Chondrocyte (in vitro differentiated cells): ENCODE results near the gene GPX7. TPM values are rescaled to one million over a fixed set of nuclear protein-coding genes. Genes with fewer than 3 reads are reported as not detected.

Experiments used
- DNase-seq: peaks from one replicate; pipeline ENCODE4 v3.0.0; 2021; ENCODE audit warnings: mixed read lengths, low spot score
- H3K27ac Mint-ChIP-seq: one replicate; pipeline ENCODE4 v1.8.0; 2021; ENCODE audit warnings: mild to moderate bottlenecking, moderate library complexity, mixed read lengths; ENCODE audit not compliant: unreplicated experiment
- H3K27me3 Mint-ChIP-seq: 2 replicates; pipeline ENCODE4 v1.8.0; 2021; ENCODE audit warnings: low read depth, mixed read lengths
- H3K36me3 Mint-ChIP-seq: 2 replicates; pipeline ENCODE4 v1.8.0; 2021; ENCODE audit warnings: low read depth, mixed read lengths
- H3K4me1 Mint-ChIP-seq: 2 replicates; pipeline ENCODE4 v1.8.0; 2021; ENCODE audit warnings: low read depth, mild to moderate bottlenecking, mixed read lengths
- H3K4me3 Mint-ChIP-seq: one replicate; pipeline ENCODE4 v1.8.0; 2021; ENCODE audit warnings: mild to moderate bottlenecking, moderate library complexity, mixed read lengths; ENCODE audit not compliant: unreplicated experiment
- H3K9me3 Mint-ChIP-seq: 2 replicates; pipeline ENCODE4 v1.8.0; 2021; ENCODE audit warnings: low read depth, mixed read lengths
- CTCF ChIP-seq: fragments of 200-600 bp; sonication (generic); IDR thresholded peaks from 2 replicates; pipeline ENCODE4 v1.5.0; 2021; ENCODE audit warnings: antibody characterized with exemption, mild to moderate bottlenecking, moderate library complexity
- total RNA-seq: library from RNA; stranded (reverse); gene quantifications from 3 replicates; pipeline ENCODE4 v1.2.1, GENCODE V29; 2021

Gene GPX7
- total RNA-seq, 1 donor from 2014 or later, result 83.8 TPM

GRCh38 chr1:52640697-52641096 is 38.5 kb downstream of the GPX7 start:
- peaks cover 1% of the 10 kb centered on the region for H3K36me3 Mint-ChIP-seq
- H3K4me3 Mint-ChIP-seq, result no peak overlapping the region
- TF ChIP-seq CTCF, result no peak
- no peak for DNase-seq
- peaks cover 7% of the 10 kb centered on the region for H3K4me1 Mint-ChIP-seq
- no peak overlapping the region for H3K27ac Mint-ChIP-seq
- H3K27me3 Mint-ChIP-seq, result peaks cover 5% of the 10 kb centered on the region
- H3K9me3 Mint-ChIP-seq, result no peaks in the 10 kb centered on the region

GRCh38 chr1:52641307-52641706 is 39.1 kb downstream of the GPX7 start:
- Mint-ChIP-seq H3K27ac (no peak overlapping the region), H3K4me3 (no peak overlapping the region), H3K36me3 (peaks cover 1% of the 10 kb centered on the region), H3K4me1 (peaks cover 7% of the 10 kb centered on the region), H3K27me3 (peaks cover 5% of the 10 kb centered on the region), H3K9me3 (no peaks in the 10 kb centered on the region)
- DNase-seq, result no peak
- TF ChIP-seq CTCF, result no peak

- no peak for DNase-seq
- no peaks in the 10 kb centered on the region for H3K4me1 Mint-ChIP-seq
- no peaks in the 10 kb centered on the region for H3K9me3 Mint-ChIP-seq
- no peak overlapping the region for H3K4me3 Mint-ChIP-seq
- peaks cover 2% of the 10 kb centered on the region for H3K36me3 Mint-ChIP-seq
- no peak overlapping the region for H3K27ac Mint-ChIP-seq
- H3K27me3 Mint-ChIP-seq, result peaks cover 3% of the 10 kb centered on the region
- no peak for TF ChIP-seq CTCF
Measured at GRCh38 chr1:52645261-52645660, 43.1 kb downstream of the GPX7 start.

- H3K27me3 Mint-ChIP-seq, result no peaks in the 10 kb centered on the region
- DNase-seq, result no peak
- H3K4me3 Mint-ChIP-seq, result no peak overlapping the region
- no peaks in the 10 kb centered on the region for H3K4me1 Mint-ChIP-seq
- H3K9me3 Mint-ChIP-seq, result no peaks in the 10 kb centered on the region
- TF ChIP-seq CTCF, result no peak
- H3K36me3 Mint-ChIP-seq, result peaks cover 2% of the 10 kb centered on the region
- no peak overlapping the region for H3K27ac Mint-ChIP-seq
Measured at GRCh38 chr1:52651904-52652303, 49.7 kb downstream of the GPX7 start.

- Mint-ChIP-seq H3K4me3 (no peak overlapping the region), H3K36me3 (no peaks in the 10 kb centered on the region), H3K27me3 (no peaks in the 10 kb centered on the region), H3K4me1 (no peaks in the 10 kb centered on the region), H3K9me3 (no peaks in the 10 kb centered on the region), H3K27ac (no peak overlapping the region)
- DNase-seq, result no peak
- TF ChIP-seq CTCF, result no peak
Measured at GRCh38 chr1:52653207-52653849, 51.2 kb downstream of the GPX7 start.
